ENCODE data around the gene MAN1C1. TPM values are rescaled to one million over a fixed set of nuclear protein-coding genes. Genes with fewer than 3 reads are reported as not detected.
A peak's percentile ranks its signal among the peaks of the same experiment; 100 is the strongest.

The MAN1C1 gene
- total and polyA plus RNA-seq, 9 of the 15 experiments (the other 6 are each of a cell fraction or from before 2014, with no cell fraction given): 0.04 to 0.44 (median 0.10) TPM; not detected in 3

DNA sequence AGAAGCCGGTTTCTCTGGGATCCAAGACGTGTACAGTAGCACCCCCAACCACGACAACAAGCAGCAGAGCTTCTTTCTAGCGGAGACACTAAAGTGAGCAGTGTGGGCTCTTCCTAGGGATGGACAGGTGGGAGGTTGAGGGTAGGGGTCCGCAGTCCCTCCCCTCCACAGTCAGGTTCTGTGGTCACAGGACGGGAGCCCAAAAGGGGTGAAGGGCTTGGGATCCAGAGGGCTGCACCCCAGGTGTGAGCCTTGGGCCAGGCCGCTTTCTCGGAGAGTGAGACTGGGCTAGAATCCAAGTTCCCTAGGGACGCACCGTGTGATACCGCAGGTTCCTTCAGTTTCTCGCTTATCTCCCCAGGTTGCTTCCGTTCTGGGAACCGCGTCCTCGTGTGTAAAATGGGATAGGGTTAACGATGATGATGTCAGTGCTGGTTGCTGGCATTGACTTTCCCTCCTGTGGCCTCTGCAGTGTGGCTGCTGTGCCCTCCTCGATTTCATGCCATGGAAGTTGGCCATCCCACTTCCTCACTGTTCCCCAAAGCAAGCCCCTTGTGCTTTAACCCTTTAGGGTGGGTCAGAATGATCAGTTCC is 166.1 kb downstream of the MAN1C1 start (continued):
- TF ChIP-seq, protein P1, sequence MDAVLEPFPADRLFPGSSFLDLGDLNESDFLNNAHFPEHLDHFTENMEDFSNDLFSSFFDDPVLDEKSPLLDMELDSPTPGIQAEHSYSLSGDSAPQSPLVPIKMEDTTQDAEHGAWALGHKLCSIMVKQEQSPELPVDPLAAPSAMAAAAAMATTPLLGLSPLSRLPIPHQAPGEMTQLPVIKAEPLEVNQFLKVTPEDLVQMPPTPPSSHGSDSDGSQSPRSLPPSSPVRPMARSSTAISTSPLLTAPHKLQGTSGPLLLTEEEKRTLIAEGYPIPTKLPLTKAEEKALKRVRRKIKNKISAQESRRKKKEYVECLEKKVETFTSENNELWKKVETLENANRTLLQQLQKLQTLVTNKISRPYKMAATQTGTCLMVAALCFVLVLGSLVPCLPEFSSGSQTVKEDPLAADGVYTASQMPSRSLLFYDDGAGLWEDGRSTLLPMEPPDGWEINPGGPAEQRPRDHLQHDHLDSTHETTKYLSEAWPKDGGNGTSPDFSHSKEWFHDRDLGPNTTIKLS (IDR thresholded peaks at IDR 0.05; ENCODE audit: borderline replicate concordance, low read depth): no peak
- TF ChIP-seq, protein P2, sequence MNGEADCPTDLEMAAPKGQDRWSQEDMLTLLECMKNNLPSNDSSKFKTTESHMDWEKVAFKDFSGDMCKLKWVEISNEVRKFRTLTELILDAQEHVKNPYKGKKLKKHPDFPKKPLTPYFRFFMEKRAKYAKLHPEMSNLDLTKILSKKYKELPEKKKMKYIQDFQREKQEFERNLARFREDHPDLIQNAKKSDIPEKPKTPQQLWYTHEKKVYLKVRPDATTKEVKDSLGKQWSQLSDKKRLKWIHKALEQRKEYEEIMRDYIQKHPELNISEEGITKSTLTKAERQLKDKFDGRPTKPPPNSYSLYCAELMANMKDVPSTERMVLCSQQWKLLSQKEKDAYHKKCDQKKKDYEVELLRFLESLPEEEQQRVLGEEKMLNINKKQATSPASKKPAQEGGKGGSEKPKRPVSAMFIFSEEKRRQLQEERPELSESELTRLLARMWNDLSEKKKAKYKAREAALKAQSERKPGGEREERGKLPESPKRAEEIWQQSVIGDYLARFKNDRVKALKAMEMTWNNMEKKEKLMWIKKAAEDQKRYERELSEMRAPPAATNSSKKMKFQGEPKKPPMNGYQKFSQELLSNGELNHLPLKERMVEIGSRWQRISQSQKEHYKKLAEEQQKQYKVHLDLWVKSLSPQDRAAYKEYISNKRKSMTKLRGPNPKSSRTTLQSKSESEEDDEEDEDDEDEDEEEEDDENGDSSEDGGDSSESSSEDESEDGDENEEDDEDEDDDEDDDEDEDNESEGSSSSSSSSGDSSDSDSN (IDR thresholded peaks at IDR 0.05; ENCODE audit: borderline replicate concordance in 1 of 2, low read depth in 2 of 2, low read length in 2 of 2): 0 out of 4 replicates have a peak, but pooled peaks of 1 of the 2 experiments have one; percentile 52
- TF ChIP-seq ZNF239 (CRISPR knock-in tag; IDR thresholded peaks at IDR 0.05): no peak
- TF ChIP-seq, protein P3, sequence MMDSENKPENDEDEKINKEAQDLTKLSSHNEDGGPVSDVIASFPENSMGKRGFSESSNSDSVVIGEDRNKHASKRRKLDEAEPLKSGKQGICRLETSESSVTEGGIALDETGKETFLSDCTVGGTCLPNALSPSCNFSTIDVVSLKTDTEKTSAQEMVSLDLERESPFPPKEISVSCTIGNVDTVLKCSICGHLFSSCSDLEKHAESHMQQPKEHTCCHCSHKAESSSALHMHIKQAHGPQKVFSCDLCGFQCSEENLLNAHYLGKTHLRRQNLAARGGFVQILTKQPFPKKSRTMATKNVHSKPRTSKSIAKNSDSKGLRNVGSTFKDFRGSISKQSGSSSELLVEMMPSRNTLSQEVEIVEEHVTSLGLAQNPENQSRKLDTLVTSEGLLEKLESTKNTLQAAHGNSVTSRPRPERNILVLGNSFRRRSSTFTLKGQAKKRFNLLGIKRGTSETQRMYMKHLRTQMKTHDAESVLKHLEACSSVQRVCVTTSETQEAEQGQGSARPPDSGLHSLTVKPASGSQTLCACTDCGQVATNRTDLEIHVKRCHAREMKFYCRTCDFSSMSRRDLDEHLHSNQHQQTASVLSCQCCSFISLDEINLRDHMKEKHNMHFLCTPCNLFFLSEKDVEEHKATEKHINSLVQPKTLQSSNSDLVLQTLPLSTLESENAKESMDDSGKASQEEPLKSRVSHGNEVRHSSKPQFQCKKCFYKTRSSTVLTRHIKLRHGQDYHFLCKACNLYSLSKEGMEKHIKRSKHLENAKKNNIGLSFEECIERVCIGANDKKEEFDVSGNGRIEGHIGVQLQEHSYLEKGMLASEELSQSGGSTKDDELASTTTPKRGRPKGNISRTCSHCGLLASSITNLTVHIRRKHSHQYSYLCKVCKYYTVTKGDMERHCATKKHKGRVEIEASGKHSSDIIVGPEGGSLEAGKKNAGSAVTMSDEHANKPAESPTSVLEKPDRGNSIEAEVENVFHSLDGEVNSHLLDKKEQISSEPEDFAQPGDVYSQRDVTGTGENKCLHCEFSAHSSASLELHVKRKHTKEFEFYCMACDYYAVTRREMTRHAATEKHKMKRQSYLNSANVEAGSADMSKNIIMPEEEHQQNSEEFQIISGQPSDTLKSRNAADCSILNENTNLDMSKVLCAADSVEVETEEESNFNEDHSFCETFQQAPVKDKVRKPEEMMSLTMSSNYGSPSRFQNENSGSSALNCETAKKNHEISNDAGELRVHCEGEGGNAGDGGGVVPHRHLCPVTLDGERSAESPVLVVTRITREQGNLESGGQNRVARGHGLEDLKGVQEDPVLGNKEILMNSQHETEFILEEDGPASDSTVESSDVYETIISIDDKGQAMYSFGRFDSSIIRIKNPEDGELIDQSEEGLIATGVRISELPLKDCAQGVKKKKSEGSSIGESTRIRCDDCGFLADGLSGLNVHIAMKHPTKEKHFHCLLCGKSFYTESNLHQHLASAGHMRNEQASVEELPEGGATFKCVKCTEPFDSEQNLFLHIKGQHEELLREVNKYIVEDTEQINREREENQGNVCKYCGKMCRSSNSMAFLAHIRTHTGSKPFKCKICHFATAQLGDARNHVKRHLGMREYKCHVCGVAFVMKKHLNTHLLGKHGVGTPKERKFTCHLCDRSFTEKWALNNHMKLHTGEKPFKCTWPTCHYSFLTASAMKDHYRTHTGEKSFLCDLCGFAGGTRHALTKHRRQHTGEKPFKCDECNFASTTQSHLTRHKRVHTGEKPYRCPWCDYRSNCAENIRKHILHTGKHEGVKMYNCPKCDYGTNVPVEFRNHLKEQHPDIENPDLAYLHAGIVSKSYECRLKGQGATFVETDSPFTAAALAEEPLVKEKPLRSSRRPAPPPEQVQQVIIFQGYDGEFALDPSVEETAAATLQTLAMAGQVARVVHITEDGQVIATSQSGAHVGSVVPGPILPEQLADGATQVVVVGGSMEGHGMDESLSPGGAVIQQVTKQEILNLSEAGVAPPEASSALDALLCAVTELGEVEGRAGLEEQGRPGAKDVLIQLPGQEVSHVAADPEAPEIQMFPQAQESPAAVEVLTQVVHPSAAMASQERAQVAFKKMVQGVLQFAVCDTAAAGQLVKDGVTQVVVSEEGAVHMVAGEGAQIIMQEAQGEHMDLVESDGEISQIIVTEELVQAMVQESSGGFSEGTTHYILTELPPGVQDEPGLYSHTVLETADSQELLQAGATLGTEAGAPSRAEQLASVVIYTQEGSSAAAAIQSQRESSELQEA (IDR thresholded peaks at IDR 0.05; ENCODE audit: low read depth): no peak
- TF ChIP-seq, protein P4, sequence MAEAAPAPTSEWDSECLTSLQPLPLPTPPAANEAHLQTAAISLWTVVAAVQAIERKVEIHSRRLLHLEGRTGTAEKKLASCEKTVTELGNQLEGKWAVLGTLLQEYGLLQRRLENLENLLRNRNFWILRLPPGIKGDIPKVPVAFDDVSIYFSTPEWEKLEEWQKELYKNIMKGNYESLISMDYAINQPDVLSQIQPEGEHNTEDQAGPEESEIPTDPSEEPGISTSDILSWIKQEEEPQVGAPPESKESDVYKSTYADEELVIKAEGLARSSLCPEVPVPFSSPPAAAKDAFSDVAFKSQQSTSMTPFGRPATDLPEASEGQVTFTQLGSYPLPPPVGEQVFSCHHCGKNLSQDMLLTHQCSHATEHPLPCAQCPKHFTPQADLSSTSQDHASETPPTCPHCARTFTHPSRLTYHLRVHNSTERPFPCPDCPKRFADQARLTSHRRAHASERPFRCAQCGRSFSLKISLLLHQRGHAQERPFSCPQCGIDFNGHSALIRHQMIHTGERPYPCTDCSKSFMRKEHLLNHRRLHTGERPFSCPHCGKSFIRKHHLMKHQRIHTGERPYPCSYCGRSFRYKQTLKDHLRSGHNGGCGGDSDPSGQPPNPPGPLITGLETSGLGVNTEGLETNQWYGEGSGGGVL (CRISPR knock-in tag; IDR thresholded peaks at IDR 0.05): no peak
- no peak for TF ChIP-seq ARHGAP35 (IDR thresholded peaks at IDR 0.05; ENCODE audit: partially characterized antibody)
- no peak for TF ChIP-seq PYGO2 (tag; IDR thresholded peaks at IDR 0.05)
- TF ChIP-seq DIDO1 (tag; IDR thresholded peaks at IDR 0.05; ENCODE audit: low read depth): no peak
- TF ChIP-seq, protein P5, sequence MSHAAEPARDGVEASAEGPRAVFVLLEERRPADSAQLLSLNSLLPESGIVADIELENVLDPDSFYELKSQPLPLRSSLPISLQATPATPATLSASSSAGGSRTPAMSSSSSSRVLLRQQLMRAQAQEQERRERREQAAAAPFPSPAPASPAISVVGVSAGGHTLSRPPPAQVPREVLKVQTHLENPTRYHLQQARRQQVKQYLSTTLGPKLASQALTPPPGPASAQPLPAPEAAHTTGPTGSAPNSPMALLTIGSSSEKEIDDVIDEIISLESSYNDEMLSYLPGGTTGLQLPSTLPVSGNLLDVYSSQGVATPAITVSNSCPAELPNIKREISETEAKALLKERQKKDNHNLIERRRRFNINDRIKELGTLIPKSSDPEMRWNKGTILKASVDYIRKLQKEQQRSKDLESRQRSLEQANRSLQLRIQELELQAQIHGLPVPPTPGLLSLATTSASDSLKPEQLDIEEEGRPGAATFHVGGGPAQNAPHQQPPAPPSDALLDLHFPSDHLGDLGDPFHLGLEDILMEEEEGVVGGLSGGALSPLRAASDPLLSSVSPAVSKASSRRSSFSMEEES (CRISPR knock-in tag; IDR thresholded peaks at IDR 0.05): no peak
- TF ChIP-seq PHF21A (IDR thresholded peaks at IDR 0.05; ENCODE audit: borderline replicate concordance, low read depth): no peak
